GM23248 (cell line): ENCODE measurements around the gene SDR42E2. TPM values are rescaled to one million over a fixed set of nuclear protein-coding genes. Genes with fewer than 3 reads are reported as not detected.
A peak's percentile ranks its signal among the peaks of the same experiment; 100 is the strongest.

Experiments
- DNase-seq: peaks from one replicate; pipeline ENCODE4 v3.0.0-alpha.2; 2015
- H2AFZ ChIP-seq: fragments of 200-600 bp; sonication (generic); 2 replicates; pipeline ENCODE4 v1.6.1; 2016; ENCODE audit warnings: antibody characterized with exemption
- H3F3A ChIP-seq: fragments of 200-600 bp; sonication (generic); 2 replicates; pipeline ENCODE4 v1.6.1; 2016; ENCODE audit warnings: mild to moderate bottlenecking, antibody characterized with exemption, mixed run types; ENCODE audit not compliant: insufficient read depth
- H3K27ac ChIP-seq: fragments of 200-600 bp; sonication (generic); 2 replicates; pipeline ENCODE4 v1.5.1; 2016; ENCODE audit warnings: mild to moderate bottlenecking
- H3K27me3 ChIP-seq: fragments of 200-600 bp; sonication (generic); replicated peaks from 2 replicates; pipeline ENCODE4 v1.6.1; 2016; ENCODE audit warnings: mild to moderate bottlenecking; ENCODE audit not compliant: insufficient read depth
- H3K36me3 ChIP-seq: fragments of 200-600 bp; sonication (generic); 2 replicates; pipeline ENCODE4 v1.6.1; 2016; ENCODE audit warnings: low read depth, mild to moderate bottlenecking
- H3K4me1 ChIP-seq: fragments of 200-600 bp; sonication (generic); 2 replicates; pipeline ENCODE4 v1.6.1; 2016; ENCODE audit warnings: mild to moderate bottlenecking; ENCODE audit not compliant: insufficient read depth
- H3K4me2 ChIP-seq: fragments of 200-600 bp; sonication (generic); one replicate; pipeline ENCODE4 v1.6.1; 2016; ENCODE audit warnings: mild to moderate bottlenecking; ENCODE audit not compliant: unreplicated experiment
- H3K4me3 ChIP-seq: fragments of 200-600 bp; sonication (generic); 2 replicates; pipeline ENCODE4 v1.5.1; 2016; ENCODE audit warnings: mild to moderate bottlenecking
- H3K79me2 ChIP-seq: fragments of 200-600 bp; sonication (generic); 2 replicates; pipeline ENCODE4 v1.6.1; 2016; ENCODE audit warnings: mild to moderate bottlenecking; ENCODE audit not compliant: insufficient read depth
- H3K9ac ChIP-seq: fragments of 200-600 bp; sonication (generic); 2 replicates; pipeline ENCODE4 v1.6.1; 2016; ENCODE audit warnings: mild to moderate bottlenecking
- H3K9me2 ChIP-seq: fragments of 200-600 bp; sonication (generic); 2 replicates; pipeline ENCODE4 v1.6.1; 2016; ENCODE audit warnings: mixed run types, mild to moderate bottlenecking, moderate library complexity; ENCODE audit not compliant: insufficient read depth
- H3K9me3 ChIP-seq: fragments of 200-600 bp; sonication (generic); one replicate; pipeline ENCODE4 v1.6.1; 2017; ENCODE audit warnings: low read depth
- H4K20me1 ChIP-seq: fragments of 200-600 bp; sonication (generic); 2 replicates; pipeline ENCODE4 v1.6.0; 2016; ENCODE audit not compliant: insufficient read depth
- EZH2 ChIP-seq: fragments of 200-600 bp; sonication (generic); IDR thresholded peaks from 2 replicates; pipeline ENCODE4 v1.6.1; 2018; ENCODE audit warnings: antibody characterized with exemption, mild to moderate bottlenecking; ENCODE audit not compliant: insufficient read depth, poor library complexity, severe bottlenecking
- EZH2phosphoT487 ChIP-seq: fragments of 200-600 bp; sonication (generic); IDR thresholded peaks from 2 replicates; pipeline ENCODE4 v1.6.1; 2018; ENCODE audit warnings: antibody characterized with exemption, moderate library complexity, mild to moderate bottlenecking, low read depth; ENCODE audit not compliant: insufficient read depth
- WGBS, 2 experiments: methylation state at CpG; one replicate each; pipeline ENCODE4 v1.1.6; 2015 to 2017; ENCODE audit warnings: low lambda C conversion rate in 2 of 2, low coverage in 1 of 2; ENCODE audit errors: missing lambda C conversion rate in 2 of 2; 5-methylcytosine and 5-hydroxymethylcytosine counted together
- in situ Hi-C: fragments of 300-500 bp; cut with MboI; formaldehyde crosslinking; loops from 2 replicates; pipeline ENCODE4 v1.15.0; 2020
- polyA plus RNA-seq: library from polyadenylated mRNA; unstranded; fragments of >200 nt; fragmentation: Nextera tagmentation; extraction: Ambion mirVana; gene quantifications from 2 replicates; pipeline ENCODE4 v1.2.1, GENCODE V29; 2016
- total RNA-seq: library from RNA; depleted of rRNA; stranded (reverse); fragments of >200 nt; shearing (Covaris generic); gene quantifications from 2 replicates; pipeline ENCODE4 v1.2.3, GENCODE V29; 2014

SDR42E2 gene
- total and polyA plus RNA-seq, 2 experiments from 2014 or later: not detected

GRCh38 chr16:22222998-22223397, 60.7 kb downstream of the SDR42E2 start:
- peaks cover 11% of the 10 kb centered on the region; the same call in 1 of the 2 replicates for H3K36me3 ChIP-seq
- H3K4me2 ChIP-seq: no peak overlapping the region
- H3K27ac ChIP-seq: no peak overlapping the region
- in situ Hi-C loops: no loop called here
- no peaks in the 10 kb centered on the region for H3F3A ChIP-seq
- peaks cover 87% of the 10 kb centered on the region for H3K79me2 ChIP-seq
- H3K9ac ChIP-seq: no peak overlapping the region
- H3K9me2 ChIP-seq: no peaks in the 10 kb centered on the region
- H3K9me3 ChIP-seq: no peaks in the 10 kb centered on the region
- no peak for DNase-seq
- no peak overlapping the region for H2AFZ ChIP-seq
- TF ChIP-seq EZH2phosphoT487 (no peak), EZH2 (no peak)
- WGBS, 2 experiments: 95 to 100% methylated on average over 1 of the region's 1 CpG
- no peaks in the 10 kb centered on the region for H3K27me3 ChIP-seq
- H4K20me1 ChIP-seq: no peaks in the 10 kb centered on the region
- H3K4me1 ChIP-seq: no peaks in the 10 kb centered on the region
- no peak overlapping the region for H3K4me3 ChIP-seq

GRCh38 chr16:22225060-22225459, 62.8 kb downstream of the SDR42E2 start:
- Histone ChIP-seq H3K36me3 (peaks cover 14% of the 10 kb centered on the region; the same call in 1 of the 2 replicates), H3K27ac (no peak overlapping the region), H3K27me3 (no peaks in the 10 kb centered on the region), H3K79me2 (peaks cover 66% of the 10 kb centered on the region), H4K20me1 (no peaks in the 10 kb centered on the region), H2AFZ (no peak overlapping the region), H3K4me1 (no peaks in the 10 kb centered on the region), H3K4me3 (no peak overlapping the region), H3K9ac (no peak overlapping the region), H3K9me2 (no peaks in the 10 kb centered on the region), H3F3A (no peaks in the 10 kb centered on the region), H3K9me3 (no peaks in the 10 kb centered on the region), H3K4me2 (no peak overlapping the region)
- WGBS, 2 experiments: 25 to 27% methylated on average over 7 of the region's 7 CpGs
- peak; percentile 24 for DNase-seq
- TF ChIP-seq EZH2phosphoT487: no peak
- TF ChIP-seq EZH2: no peak
- in situ Hi-C loops: no loop called here

GRCh38 chr16:22229889-22230288, 67.6 kb downstream of the SDR42E2 start:
- in situ Hi-C loops: no loop called here
- peaks cover 11% of the 10 kb centered on the region; the same call in 1 of the 2 replicates for H3K36me3 ChIP-seq

GRCh38 chr16:22232277-22233036, 70.2 kb downstream of the SDR42E2 start:
- WGBS, 2 experiments: 89% methylated on average over 14 of the region's 14 CpGs
- H3K79me2 ChIP-seq: peaks cover 30% of the 10 kb centered on the region; the same call in 1 of the 2 replicates
- in situ Hi-C loops: no loop called here
- H3K4me2 ChIP-seq: no peak overlapping the region
- no peaks in the 10 kb centered on the region for H3K27me3 ChIP-seq
- peaks cover 7% of the 10 kb centered on the region; the same call in 1 of the 2 replicates for H3K36me3 ChIP-seq
- DNase-seq: peak; percentile 15
- no peak for TF ChIP-seq EZH2
- no peak for TF ChIP-seq EZH2phosphoT487
- H3F3A ChIP-seq: no peaks in the 10 kb centered on the region
- no peak overlapping the region for H3K9ac ChIP-seq
- no peaks in the 10 kb centered on the region for H3K9me2 ChIP-seq
- no peak overlapping the region for H3K27ac ChIP-seq
- H3K4me3 ChIP-seq: no peak overlapping the region
- no peaks in the 10 kb centered on the region for H4K20me1 ChIP-seq
- no peak overlapping the region for H2AFZ ChIP-seq
- H3K9me3 ChIP-seq: no peaks in the 10 kb centered on the region
- H3K4me1 ChIP-seq: no peaks in the 10 kb centered on the region

More at GRCh38 chr16:22229889-22230288, 67.6 kb downstream of the SDR42E2 start:
- H3K9me3 ChIP-seq: no peaks in the 10 kb centered on the region
- no peak overlapping the region for H3K27ac ChIP-seq
- no peak overlapping the region for H3K9ac ChIP-seq
- H4K20me1 ChIP-seq: no peaks in the 10 kb centered on the region
- no peaks in the 10 kb centered on the region for H3F3A ChIP-seq
- H3K4me2 ChIP-seq: no peak overlapping the region
- no peak overlapping the region for H3K4me3 ChIP-seq
- DNase-seq: no peak
- H3K9me2 ChIP-seq: no peaks in the 10 kb centered on the region
- no peak for TF ChIP-seq EZH2
- TF ChIP-seq EZH2phosphoT487: no peak
- H2AFZ ChIP-seq: no peak overlapping the region
- H3K27me3 ChIP-seq: no peaks in the 10 kb centered on the region
- no peaks in the 10 kb centered on the region for H3K4me1 ChIP-seq
- 65 to 67% methylated on average over 7 of the region's 7 CpGs for WGBS, 2 experiments
- peaks cover 39% of the 10 kb centered on the region for H3K79me2 ChIP-seq
